VCaP (cell line): ENCODE measurements around the gene AHCYL2.
A peak's percentile ranks its signal among the peaks of the same experiment; 100 is the strongest.
"Not testable (repeated sequence)": the region's sequence is repeated elsewhere in the genome, so short reads cannot be mapped to it uniquely, and the experiment has no call there.

Experiments
- H3K27ac ChIP-seq: fragments of 450-650 bp; 2 replicates; pipeline ENCODE4 v1.5.1; 2017
- CTCF ChIP-seq: fragments of 450-650 bp; conservative IDR thresholded peaks from 2 replicates; pipeline ENCODE4 v1.5.1; 2017; ENCODE audit warnings: mild to moderate bottlenecking, moderate library complexity

The AHCYL2 gene

GRCh38 chr7:129210989-129211312 is 13.9 kb upstream of the AHCYL2 start:
- H3K27ac ChIP-seq, result no peak overlapping the region
- no peak for TF ChIP-seq CTCF

GRCh38 chr7:129212126-129212525 is 12.7 kb upstream of the AHCYL2 start:
- no peak overlapping the region for H3K27ac ChIP-seq
- no peak for TF ChIP-seq CTCF

- no peak overlapping the region for H3K27ac ChIP-seq
- no peak for TF ChIP-seq CTCF
Observed at GRCh38 chr7:129212596-129212995, 12.2 kb upstream of the AHCYL2 start.

GRCh38 chr7:129213828-129214227 is 11.0 kb upstream of the AHCYL2 start:
- peak; percentile 61 for TF ChIP-seq CTCF
- no peak overlapping the region for H3K27ac ChIP-seq

- H3K27ac ChIP-seq, result not testable (repeated sequence)
Observed at GRCh38 chr7:129215691-129216090, 9.1 kb upstream of the AHCYL2 start.

GRCh38 chr7:129216101-129216715 is 8.6 kb upstream of the AHCYL2 start:
- not testable (repeated sequence) for H3K27ac ChIP-seq

GRCh38 chr7:129216821-129217416 is 7.9 kb upstream of the AHCYL2 start:
- not testable (repeated sequence) for H3K27ac ChIP-seq

- TF ChIP-seq CTCF, result peak; percentile 92
- no peak overlapping the region for H3K27ac ChIP-seq
Observed at GRCh38 chr7:129218514-129219062, 6.2 kb upstream of the AHCYL2 start.

- not testable (repeated sequence) for H3K27ac ChIP-seq
Observed at GRCh38 chr7:129219166-129219565, 5.7 kb upstream of the AHCYL2 start.

GRCh38 chr7:129222064-129222463 is 2.8 kb upstream of the AHCYL2 start:
- no peak for TF ChIP-seq CTCF
- no peak overlapping the region for H3K27ac ChIP-seq
